NCI-H460 (cell line): ENCODE results near the gene MAD1L1. TPM values are rescaled to one million over a fixed set of nuclear protein-coding genes. Genes with fewer than 3 reads are reported as not detected.

Experiments used
- DNase-seq: peaks from one replicate; pipeline ENCODE4 v3.0.0-alpha.2; 2016; ENCODE audit warnings: low read depth; ENCODE audit errors: extremely low read depth
- total RNA-seq: library from RNA; depleted of rRNA; stranded (reverse); fragments of >200 nt; shearing (Covaris generic); gene quantifications from 2 replicates; pipeline ENCODE4 v1.2.3, GENCODE V29; 2014

MAD1L1 gene
- total RNA-seq, 1 experiment from 2014 or later, result 25.9 TPM

DNA sequence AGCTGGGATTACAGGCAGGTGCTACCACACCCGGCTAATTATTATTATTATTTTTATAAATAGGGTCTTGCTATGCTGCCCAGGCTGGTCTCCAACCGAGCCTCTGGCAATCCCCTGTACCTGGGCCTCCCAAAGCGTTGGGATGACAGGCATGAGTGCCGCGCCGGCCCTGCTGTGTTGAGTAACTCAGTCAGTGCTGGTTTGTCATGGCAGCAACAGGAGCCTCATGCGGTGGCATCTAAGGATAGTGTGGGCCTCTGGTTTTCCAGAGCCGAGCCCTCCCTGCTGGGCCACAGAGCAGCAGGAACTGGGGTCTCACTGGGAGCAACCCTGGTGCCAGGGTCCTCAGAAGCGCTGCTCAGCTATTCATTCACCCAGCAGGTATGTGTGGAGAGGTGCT, 318.0 kb downstream of the MAD1L1 start:
- DNase-seq, result no peak

DNA sequence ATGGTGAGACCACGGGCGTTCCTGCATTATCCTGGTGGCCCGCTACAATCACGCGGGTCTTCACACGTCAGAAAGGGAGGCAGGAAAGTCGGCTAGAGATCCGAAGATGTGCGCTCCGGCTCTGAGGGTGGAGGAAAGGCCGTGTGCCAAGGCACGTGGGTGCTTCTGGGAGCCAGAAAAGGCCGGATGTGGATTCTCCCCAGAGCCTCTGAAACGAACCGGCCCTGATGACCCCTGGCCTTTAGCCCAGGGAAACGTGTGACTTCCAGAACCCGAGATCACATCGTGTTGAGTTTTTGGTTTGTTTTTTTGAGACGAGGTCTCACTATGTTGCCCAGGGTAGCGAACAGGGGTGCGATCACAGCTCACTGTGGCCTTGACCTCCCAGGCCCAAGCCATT, 318.4 kb downstream of the MAD1L1 start:
- DNase-seq, result no peak

DNA sequence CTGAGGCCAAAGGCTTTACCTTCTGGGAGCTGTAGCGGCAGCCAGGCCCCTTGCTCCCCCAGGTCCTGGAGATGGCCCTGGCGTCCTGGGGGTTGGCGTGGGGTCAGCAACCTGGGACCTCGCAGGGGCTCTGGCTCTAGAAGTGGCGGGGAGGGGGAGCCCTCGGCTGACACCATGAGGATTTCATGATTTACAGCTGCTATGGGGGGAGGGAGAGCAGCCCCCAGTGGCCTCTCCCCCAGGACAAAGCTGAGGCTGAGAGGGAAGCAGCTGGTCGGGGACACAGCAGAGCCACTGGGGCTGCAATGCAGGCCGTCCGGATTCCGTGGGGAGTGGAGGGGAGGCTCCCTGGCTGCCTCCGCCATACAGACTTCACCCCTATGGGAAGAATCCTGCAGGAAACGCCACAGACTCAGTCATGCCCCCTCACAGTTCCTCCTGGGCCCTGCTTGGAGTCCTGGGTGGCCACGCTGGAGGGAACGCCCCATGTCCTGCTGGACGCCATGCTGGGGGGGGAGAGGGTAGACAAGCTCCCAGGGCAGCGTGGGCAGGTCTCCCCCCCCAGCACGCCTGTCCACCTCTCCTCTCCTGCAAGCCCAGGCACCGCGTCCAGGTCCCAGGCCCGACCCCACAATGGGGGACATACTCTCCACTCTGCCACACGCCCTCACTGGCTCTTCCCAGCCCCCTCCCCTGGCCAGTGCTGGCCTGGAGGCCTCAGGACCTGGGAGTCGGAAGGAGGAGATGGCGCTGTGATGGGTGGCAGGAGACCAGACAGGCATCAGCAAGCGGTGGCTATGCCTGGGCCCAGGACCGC, 319.1 kb downstream of the MAD1L1 start:
- no peak for DNase-seq

DNA sequence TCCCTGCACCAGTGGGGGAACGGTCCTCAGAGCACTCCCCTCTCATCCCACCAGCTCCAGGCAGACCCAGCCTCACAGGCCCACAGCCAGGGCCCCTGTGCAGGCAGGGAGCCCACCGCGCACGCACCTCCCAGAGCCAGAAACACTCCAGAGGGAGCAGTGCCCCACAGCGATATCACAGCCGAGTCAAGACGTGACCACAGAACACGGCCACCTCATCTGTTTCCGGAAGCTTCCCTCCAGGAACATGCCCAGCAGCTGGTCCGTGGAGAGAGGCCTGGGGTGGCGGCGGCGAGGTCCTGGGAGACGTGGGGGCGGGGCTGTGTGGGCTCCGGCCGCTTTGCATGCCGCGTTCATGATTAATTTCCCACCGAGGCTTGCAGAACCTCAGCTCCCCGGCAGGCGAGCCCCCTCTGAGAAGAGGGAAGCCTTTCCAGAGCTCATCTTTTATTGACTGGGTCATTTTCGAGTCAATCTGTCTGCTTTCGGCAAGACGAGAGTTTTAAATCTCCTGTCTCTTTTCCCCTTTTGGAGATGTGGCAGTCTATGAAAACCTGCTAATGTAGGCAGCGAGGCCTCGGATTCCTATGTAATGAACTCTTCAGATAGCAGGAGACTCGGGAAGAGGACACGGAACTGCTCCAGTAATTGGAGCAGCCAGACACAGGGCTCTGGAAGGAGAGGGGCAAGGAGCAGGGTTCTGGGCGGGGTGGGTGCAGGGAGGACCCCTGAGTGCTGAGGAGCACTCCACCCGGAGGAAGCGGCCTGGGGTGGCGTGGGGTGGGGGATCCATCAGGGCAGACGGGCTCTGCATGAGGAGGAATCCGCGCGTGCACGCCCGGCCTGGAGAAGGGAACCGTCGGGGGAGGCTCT, 319.9 kb downstream of the MAD1L1 start:
- DNase-seq, result no peak

DNA sequence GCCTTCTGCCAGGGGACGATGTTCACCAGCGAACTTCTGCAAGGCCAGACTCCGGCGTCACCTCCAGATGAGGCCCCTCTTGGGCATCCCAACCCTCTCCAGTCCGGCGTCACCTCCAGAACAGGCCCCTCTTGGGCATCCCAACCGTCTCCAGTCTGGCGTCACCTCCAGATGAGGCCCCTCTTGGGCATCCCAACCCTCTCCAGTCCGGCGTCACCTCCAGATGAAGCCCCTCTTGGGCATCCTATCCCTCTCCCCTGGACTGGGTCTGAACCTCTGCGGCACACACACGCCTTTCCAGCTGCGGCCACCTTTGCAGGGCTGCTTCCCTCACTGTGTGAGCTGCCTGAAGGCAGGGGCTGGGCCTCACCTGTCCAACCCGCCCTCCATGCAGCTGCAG, 321.2 kb downstream of the MAD1L1 start:
- no peak for DNase-seq

DNA sequence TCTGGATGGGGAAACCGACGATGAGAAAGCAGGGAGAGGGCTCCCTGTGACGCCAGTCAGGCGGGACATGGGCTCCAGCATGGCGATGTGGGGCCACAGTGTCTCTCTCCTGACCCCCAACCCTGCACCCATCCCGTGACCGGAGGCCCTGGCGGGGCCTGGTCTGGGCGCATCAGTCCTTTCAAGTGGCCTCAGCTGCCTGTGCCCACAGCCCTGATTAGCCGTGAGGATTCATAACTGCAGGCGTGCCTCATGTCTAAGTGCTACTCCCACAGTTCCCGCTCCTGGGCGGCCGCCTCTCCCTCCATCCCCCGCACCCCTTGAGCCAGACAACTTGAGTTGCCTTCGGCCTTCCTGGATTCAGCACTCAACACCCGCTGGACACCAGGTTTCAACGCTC, 321.9 kb downstream of the MAD1L1 start:
- no peak for DNase-seq

DNA sequence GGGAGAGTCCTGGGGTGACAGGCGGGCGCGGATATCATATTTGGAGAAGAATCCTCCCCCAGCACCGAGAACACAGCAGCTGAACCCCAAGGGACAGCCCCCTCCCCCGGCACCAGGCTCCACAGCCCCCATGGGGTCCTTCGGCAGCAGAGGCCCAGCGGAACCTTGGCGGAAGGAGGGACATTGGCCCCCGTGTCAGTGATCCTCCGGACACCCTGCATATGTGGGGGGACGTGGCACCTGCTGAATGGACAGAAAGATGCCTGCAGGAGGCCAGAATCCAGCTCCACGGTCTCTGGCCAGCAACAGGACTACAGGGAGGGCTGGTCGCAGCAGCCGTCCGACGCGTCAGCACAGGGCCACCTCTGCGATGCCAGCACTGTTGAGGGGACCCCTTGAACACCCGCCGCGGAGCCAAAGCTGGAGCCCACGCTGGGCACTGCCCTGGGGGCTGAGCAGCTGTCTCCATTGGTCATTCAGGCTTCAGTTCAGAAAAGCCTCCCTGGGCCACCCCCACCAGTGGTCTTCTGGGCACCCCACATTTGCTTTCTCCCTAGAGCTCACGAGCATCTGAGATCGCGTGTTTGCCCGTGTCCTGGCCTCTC, 322.6 kb downstream of the MAD1L1 start:
- no peak for DNase-seq

DNA sequence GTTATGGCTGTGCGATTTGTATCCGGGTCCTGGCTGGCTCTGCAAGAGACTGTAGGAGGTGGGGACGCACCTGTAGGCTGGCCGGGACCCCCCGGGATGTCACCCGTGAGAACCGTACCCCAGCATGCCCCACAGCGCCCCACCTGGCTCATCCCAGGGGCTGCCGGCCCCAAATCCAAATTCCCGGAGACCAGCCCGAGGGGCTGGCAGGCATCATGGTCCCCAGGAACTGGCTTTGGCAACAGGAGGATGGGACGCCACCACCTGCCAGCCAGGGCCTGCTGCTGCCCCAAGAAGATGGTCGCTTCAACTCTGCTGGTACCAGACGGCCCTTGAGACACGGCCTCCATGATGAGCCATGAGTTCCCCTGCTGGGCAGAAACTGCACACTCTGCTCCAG, 323.3 kb downstream of the MAD1L1 start:
- no peak for DNase-seq

DNA sequence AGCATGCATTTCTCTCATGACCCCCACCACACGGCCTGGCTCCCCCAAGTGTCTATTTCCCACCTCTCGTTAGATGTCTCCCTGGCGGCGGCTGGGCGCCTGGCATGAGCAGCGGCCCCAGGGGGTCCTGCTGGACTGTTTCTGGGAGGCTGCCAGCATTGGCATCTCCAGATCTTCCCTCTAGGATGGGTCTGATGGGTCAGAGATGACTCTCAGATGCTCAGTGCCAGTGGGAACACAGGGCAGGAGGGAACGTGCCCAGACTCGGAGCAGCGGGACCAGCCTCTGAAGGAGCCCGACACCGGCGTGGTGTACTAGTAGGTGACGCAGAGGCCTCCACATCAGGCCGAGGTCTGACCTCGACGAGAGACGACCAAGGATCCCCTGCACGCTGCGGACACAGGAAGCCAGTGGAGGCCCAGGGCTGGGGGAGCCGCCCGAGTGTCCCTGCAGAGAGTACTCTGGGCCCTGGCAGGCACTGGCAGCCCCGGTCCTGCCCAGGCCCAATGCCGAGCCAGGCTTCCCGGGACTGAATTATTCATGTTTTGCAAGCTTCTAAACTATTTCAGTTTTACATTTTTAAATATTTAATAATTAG, 323.8 kb downstream of the MAD1L1 start:
- DNase-seq, result no peak

DNA sequence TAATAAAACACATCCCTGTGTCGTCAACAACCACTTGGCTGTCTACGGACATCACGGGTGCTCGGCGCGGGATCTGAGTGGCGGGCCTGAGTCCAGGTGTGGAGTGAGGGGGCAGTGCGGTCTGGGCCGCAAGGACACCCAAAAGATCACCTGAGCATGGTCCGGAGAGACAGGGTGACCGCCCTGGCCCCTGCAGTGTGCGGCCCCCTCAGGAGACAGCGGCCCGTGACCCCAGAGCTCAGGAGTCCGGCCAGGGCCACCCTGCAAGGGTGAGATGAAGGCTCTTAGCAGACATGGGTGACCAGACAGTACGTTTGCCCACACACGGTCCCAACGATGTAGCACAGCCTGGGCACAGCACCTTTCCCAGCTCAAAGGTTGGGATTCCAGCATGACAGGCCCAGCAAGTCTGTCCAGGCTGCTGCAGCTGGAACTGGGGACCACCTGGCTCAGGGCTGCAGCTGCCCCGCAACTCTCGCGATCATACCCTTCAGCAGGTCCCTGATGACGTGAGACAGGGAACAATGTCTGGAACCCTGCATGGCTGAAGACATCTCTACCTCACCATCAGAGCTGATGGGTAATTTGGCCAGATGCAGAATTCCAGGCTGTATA, 324.9 kb downstream of the MAD1L1 start:
- DNase-seq, result no peak

DNA sequence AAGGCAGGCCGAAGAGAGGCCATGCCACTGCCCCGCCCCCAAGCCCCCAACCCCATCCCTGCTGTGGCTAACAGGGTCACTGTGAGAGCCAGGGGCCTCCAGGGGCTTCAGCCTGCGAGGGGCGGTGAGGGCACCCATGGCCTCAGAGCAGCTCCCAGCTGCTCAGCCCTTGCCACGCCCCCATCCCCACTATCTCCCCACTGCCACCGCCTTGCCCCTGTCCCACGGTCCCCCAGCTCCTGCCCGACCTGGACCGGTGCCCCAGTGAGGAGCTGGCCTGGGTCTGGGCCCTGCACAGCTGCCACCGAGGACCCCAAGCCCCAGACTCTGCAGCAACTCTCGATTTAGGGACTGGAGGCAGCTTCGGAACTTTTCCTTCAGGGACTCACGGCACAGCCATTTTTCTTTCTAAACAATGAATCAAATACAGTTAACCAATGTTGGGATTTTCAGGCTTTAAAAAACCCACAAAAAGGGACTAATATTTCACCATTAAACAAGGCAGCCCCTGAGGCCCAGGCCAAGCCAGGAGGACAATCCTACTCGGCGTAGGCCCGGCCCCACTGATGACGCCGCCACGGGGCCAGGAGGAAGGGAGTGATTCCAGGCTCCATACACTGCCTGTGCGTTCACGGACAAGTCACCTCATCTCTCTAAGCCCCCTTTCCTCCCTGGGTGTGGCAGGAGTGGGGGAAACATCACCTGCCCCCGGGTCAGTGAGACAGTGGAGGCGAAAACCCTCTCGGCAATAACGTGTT, 325.6 kb downstream of the MAD1L1 start:
- DNase-seq, result no peak

DNA sequence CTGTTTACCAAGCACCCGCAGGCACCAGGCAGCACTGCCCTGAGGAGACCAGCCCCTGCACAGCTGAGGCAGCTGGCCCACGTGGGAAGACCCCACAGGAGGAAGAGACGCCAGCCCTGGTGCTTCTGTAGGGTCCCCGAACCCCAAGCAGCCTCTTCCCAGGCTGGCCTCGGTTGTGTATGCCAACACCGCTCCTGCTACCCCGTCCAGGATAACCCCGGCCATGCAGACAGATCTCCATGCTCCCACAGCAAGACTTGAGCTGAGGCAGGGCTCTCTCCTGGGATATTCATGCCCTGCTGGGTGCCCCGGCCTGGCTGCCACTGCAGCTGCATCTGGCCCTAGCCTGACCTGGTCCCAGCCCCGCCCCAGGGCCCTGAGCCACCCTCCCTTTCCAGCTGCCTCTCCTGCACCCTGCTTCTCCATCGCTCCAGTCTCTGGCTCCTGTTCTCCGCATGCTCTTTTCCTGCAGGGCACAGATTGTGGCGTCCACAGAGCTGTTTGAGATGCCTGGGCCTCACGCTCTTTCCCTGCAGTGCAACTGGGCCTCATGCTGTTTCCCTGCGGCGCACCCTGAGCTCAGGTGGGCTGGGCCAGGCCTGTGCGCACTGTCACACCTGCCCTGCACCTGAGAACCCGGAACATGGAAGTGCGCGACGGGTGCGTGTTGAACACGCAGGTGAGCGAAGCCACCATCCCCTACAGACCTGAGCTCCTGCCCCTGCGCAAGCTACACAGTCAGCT, 326.5 kb downstream of the MAD1L1 start:
- no peak for DNase-seq

DNA sequence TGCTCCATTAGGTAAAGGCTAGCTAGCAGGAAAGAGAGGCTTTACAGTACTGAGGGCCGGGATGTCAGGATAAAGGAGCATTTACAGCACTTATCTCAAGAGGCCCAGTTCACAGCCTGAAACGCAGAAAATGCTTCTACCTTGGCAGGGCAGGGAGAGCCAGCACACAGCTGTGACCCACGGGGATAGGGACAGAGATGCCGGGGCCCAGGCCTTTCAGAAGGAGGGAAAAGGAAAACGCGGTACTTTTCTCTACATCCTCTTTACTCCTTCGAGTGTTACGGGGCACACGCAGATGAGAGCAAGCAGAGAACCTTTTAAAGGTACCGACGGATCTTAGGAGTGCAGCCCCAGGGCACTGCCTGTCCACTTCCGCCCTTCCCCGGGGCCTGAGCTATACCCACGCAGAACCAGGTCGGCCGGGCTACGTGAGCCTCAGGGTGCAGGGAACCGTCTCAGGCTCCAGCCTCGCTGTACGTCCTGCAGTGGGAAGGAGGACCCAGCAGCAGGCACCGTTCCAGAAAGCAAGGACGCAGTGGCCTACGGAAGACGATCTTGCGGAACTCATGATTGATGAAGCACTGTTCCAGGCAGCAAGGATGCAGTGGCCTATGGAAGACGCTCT, 330.4 kb downstream of the MAD1L1 start:
- DNase-seq, result no peak

DNA sequence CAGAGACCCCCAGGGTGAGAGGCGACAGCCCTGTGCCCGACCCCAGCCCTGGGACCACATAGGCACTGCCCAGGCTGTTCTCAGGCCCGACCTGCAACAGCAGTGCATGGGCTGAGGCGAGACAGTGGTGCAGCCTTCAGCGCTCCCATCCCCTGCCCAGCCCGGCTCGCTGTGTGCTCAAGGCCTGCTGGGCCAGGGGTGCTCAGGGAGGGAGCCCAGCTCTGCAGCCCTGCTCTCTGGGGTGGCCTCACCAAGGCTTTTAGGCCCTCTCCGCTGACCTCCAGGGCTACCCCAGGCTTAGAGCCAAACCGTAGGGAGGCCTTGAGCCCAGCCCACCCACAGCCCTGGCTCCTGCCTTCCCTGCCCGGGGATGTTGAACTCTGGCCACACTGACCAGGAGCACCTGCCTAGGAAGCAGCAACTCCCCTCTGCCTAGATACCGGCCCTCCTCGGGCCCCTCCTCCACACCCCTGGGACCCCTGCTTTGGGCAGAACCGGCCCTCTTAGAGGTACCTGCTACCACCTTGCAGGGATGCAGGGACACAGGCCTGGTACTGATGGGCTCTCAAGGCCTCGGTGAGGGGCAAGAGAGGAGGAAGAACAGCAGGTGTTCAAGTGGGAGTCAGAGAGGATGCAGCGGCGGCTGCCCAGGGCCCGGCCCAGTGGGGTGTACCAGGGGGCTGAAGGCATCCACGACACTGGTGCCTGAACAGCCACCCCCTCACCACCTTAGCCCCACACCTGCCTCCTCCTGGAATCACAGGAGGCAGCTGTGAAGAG, 331.1 kb downstream of the MAD1L1 start:
- no peak for DNase-seq

DNA sequence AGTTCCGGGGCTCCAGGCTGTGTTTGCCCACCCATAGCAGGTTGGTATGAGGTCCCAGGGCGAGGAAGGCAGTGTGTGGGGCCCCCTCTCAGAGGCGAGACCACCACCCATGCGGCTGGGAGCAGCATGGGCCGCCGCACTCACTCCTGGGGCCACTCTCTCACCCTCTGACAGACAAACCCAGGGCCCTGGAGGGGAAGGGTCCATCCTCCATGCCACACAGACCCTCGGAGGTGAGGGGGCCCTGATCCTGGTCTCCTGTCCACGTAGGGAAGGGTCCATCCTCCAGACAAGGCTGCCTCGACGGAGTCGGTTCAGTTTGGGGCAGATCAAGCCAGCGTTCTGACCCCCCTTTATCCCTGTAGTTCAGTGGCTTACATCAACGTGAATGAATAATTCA, 331.9 kb downstream of the MAD1L1 start:
- DNase-seq, result no peak

DNA sequence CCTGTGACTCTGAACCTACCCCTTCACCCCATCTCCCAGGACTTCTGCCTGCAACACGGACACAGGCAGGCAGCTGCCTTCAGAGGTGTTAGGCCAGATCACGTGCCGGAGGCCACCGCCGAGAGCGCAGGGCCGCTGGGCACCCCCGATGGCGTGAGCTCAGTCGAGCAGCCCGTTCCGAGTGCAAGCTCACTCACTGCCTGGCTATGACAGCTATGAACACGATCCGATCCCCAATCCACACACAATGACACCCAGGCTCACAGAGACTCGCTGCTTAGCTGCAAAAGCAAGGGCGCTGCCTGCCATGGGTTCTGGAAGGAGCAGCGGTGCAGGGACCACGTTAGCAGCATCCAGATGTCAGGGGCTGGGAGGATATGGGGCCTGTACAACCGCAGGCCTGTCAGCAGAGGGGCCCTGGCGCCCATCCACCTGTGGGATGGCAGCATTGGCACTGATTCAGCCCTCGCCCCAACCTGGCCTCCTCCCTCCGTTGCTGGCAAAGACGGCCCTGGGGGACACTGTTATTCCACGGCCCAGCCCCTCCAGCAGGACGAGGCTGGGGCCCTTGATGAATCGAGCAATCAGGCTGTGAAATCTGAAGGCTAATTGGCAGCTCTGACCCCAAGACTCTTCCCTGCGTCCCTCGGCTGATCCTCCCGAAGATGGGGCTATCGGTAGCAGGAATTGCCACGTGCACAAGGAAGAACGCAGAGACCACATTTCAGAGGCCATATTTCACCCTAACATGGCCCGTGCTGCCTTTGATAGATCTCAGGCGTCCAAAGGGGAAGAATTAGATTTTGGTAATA, 332.6 kb downstream of the MAD1L1 start:
- no peak for DNase-seq

DNA sequence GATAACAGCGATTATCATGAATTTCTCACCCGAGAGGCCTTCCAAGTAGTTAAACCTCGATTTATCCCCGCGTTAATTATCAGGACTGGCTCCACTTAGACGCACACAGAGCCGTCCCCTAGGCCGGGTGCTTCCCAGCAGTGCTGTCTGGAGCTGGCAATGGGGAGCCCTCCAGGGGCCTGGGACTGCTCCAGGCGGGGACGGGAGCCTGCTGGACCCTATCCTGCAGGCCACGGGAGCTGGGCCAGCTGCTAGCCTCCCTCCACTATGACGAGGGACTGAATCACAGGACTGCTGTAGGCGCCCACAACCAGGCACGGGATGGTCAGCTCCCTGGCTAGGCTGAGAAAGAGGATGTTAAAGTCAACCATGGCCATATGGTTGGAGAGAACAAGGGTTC, 333.5 kb downstream of the MAD1L1 start:
- no peak for DNase-seq
